Measurements from ENCODE around the gene TEX11.
"Not testable (repeated sequence)": the region's sequence is repeated elsewhere in the genome, so short reads cannot be mapped to it uniquely, and the experiment has no call there.

The TEX11 gene

GRCh38 chrX:70577442-70577841, 331.1 kb downstream of the TEX11 start:
- no peak for DNase-seq

GRCh38 chrX:70569922-70570576, 338.5 kb downstream of the TEX11 start:
- DNase-seq = not testable (repeated sequence)

- no peak for DNase-seq
Measured at GRCh38 chrX:70554948-70555347, 353.6 kb downstream of the TEX11 start.

GRCh38 chrX:70554523-70554922, 354.0 kb downstream of the TEX11 start:
- DNase-seq = no peak

- DNase-seq = no peak
Measured at GRCh38 chrX:70554081-70554480, 354.4 kb downstream of the TEX11 start.

- DNase-seq = no peak
Measured at GRCh38 chrX:70553516-70553915, 355.0 kb downstream of the TEX11 start.

GRCh38 chrX:70552130-70552704, 356.3 kb downstream of the TEX11 start:
- DNase-seq = no peak

GRCh38 chrX:70549429-70549828, 359.1 kb downstream of the TEX11 start:
- DNase-seq = no peak

GRCh38 chrX:70535198-70535597, 373.3 kb downstream of the TEX11 start:
- DNase-seq = no peak

GRCh38 chrX:70527610-70528345, 380.7 kb downstream of the TEX11 start:
- DNase-seq = no peak

GRCh38 chrX:70527053-70527452, 381.5 kb downstream of the TEX11 start:
- no peak for DNase-seq

- no peak for DNase-seq
Measured at GRCh38 chrX:70525733-70526132, 382.8 kb downstream of the TEX11 start.

GRCh38 chrX:70515692-70516091, 392.8 kb downstream of the TEX11 start:
- not testable (repeated sequence) for DNase-seq

- DNase-seq = not testable (repeated sequence)
Measured at GRCh38 chrX:70515270-70515669, 393.2 kb downstream of the TEX11 start.

- DNase-seq = no peak
Measured at GRCh38 chrX:70509078-70509477, 399.4 kb downstream of the TEX11 start.

- DNase-seq = no peak
Measured at GRCh38 chrX:70508296-70508911, 400.1 kb downstream of the TEX11 start.

GRCh38 chrX:70505451-70505841, 403.1 kb downstream of the TEX11 start:
- no peak for DNase-seq

GRCh38 chrX:70504772-70505450, 403.6 kb downstream of the TEX11 start:
- no peak for DNase-seq

- no peak for DNase-seq
Measured at GRCh38 chrX:70500826-70501225, 407.7 kb downstream of the TEX11 start.

GRCh38 chrX:70498129-70498528, 410.4 kb downstream of the TEX11 start:
- DNase-seq = no peak

GRCh38 chrX:70497026-70497425, 411.5 kb downstream of the TEX11 start:
- DNase-seq = no peak

- no peak for DNase-seq
Measured at GRCh38 chrX:70496491-70496890, 412.0 kb downstream of the TEX11 start.

- DNase-seq = no peak
Measured at GRCh38 chrX:70494441-70494840, 414.1 kb downstream of the TEX11 start.

Data from femur (tissue), 1 donor.